ENCODE data around the gene BCR. TPM values are rescaled to one million over a fixed set of nuclear protein-coding genes. Genes with fewer than 3 reads are reported as not detected.

BCR gene
- total and polyA plus RNA-seq, 2 of the 13 experiments (the other 11 are each of a cell fraction or from before 2014, with no cell fraction given) = 19.9 to 33.6 TPM

DNA sequence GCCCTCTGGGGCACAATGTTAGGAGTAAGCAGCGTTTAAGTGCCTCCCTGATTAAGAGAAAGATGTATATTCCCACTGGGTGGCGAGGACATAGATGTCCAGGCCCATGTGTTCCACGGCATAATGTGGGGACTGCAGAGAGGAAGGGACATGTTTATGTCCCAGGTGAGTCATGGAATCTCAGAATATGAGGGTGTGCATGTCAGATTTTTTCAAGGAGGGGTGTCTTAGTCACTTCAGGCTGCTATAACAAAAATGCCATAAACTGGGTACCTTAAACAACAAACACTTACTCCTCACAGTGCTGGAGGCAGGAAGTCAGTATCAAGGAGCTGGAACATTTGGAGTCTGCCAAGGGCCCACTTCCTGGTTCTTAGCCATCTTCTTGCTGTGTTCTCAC, 55.1 kb downstream of the BCR start:
- peaks cover 6% of the 10 kb centered on the region; the same call in 1 of the 2 replicates for H4K20me1 ChIP-seq (ENCODE audit: insufficient read depth, low read length)
- peak; percentile 77 for TF ChIP-seq ZNF12 (CRISPR knock-in tag; IDR thresholded peaks at IDR 0.05)
- TF ChIP-seq ZNF441 (CRISPR knock-in tag; IDR thresholded peaks at IDR 0.05; ENCODE audit: borderline replicate concordance) = no peak
- peaks cover 19% of the 10 kb centered on the region for H3K4me1 ChIP-seq (ENCODE audit: insufficient read depth, low read length)
- H3K4me2 ChIP-seq (ENCODE audit: low read depth, low read length) = no peak overlapping the region
- FAIRE-seq = no peak
- no peak for DNase-seq (ENCODE audit: low spot score)
- H2AFZ ChIP-seq (ENCODE audit: low read length) = no peak overlapping the region
- no peak overlapping the region for H3K9ac ChIP-seq (ENCODE audit: insufficient read depth, low read depth, low read length)
- no peaks in the 10 kb centered on the region for H3K27me3 ChIP-seq (ENCODE audit: control insufficient read depth in 1 of 2, insufficient read depth in 2 of 2, low read length in 2 of 2)
- H3K4me3 ChIP-seq (replicated peaks in 1 of 3; ENCODE audit: insufficient read depth in 1 of 3, low read depth in 2 of 3, low read length in 3 of 3) = no peak overlapping the region
- H3K27ac ChIP-seq (ENCODE audit: extremely low read length, insufficient read depth, low read length) = no peak overlapping the region
- ChIA-PET POLR2A (no interaction called here), CTCF (ENCODE audit: low intra/inter-chr PET ratio, low total read pairs) (interaction anchor here (1.0 kb wide), 1 partner anchor 57 kb away, joined by 3 read pairs; no protein-coding TSS in a partner anchor)
- ATAC-seq = no peak
- intact Hi-C loops (cut with micrococcal nuclease; ENCODE audit: unreplicated experiment) = no loop called here
- no TSS peak for BruUV-seq (replicated peaks)
- H3K9me3 ChIP-seq (ENCODE audit: low read length) = no peaks in the 10 kb centered on the region
- peaks cover 4 to 40% of the 10 kb centered on the region in 2 experiments; a peak in 3 of 5 replicates for H3K36me3 ChIP-seq (replicated peaks in 1 of 2; ENCODE audit: control insufficient read depth in 1 of 2, insufficient read depth in 2 of 2, low read length in 2 of 2)
- H3K79me2 ChIP-seq (ENCODE audit: insufficient read depth, low read length) = peaks cover 77% of the 10 kb centered on the region
- in situ Hi-C loops (cut with HindIII; ENCODE audit: extremely low pct_ligation_motif_present, low pct_unique_long_range_greater_than_20kb) = no loop called here
- WGBS (ENCODE audit: low lambda C conversion rate) = 95% methylated on average over 3 of the region's 3 CpGs

- WGBS (ENCODE audit: low lambda C conversion rate) = 100% methylated on average over 3 of the region's 3 CpGs
- no peak for DNase-seq (ENCODE audit: low spot score)
- no peaks in the 10 kb centered on the region for H3K27me3 ChIP-seq (ENCODE audit: control insufficient read depth in 1 of 2, insufficient read depth in 2 of 2, low read length in 2 of 2)
- no peaks in the 10 kb centered on the region for H3K9me3 ChIP-seq (ENCODE audit: low read length)
- POLR2A ChIA-PET = no interaction called here
- H3K4me1 ChIP-seq (ENCODE audit: insufficient read depth, low read length) = peaks cover 19% of the 10 kb centered on the region
- no peak overlapping the region for H3K27ac ChIP-seq (ENCODE audit: extremely low read length, insufficient read depth, low read length)
- no peak overlapping the region for H3K4me3 ChIP-seq (replicated peaks in 1 of 3; ENCODE audit: insufficient read depth in 1 of 3, low read depth in 2 of 3, low read length in 3 of 3)
- intact Hi-C loops (cut with micrococcal nuclease; ENCODE audit: unreplicated experiment) = no loop called here
- peaks cover 6% of the 10 kb centered on the region; the same call in 1 of the 2 replicates for H4K20me1 ChIP-seq (ENCODE audit: insufficient read depth, low read length)
- peaks cover 78% of the 10 kb centered on the region for H3K79me2 ChIP-seq (ENCODE audit: insufficient read depth, low read length)
- CTCF ChIA-PET (ENCODE audit: low intra/inter-chr PET ratio, low total read pairs) = no interaction called here
- no peak overlapping the region for H3K4me2 ChIP-seq (ENCODE audit: low read depth, low read length)
- H3K9ac ChIP-seq (ENCODE audit: insufficient read depth, low read depth, low read length) = no peak overlapping the region
- no peak overlapping the region for H2AFZ ChIP-seq (ENCODE audit: low read length)
- peaks cover 4 to 36% of the 10 kb centered on the region in 2 experiments; a peak in 3 of 5 replicates for H3K36me3 ChIP-seq (replicated peaks in 1 of 2; ENCODE audit: control insufficient read depth in 1 of 2, insufficient read depth in 2 of 2, low read length in 2 of 2)
- BruUV-seq (replicated peaks) = no TSS peak
- in situ Hi-C loops (cut with HindIII; ENCODE audit: extremely low pct_ligation_motif_present, low pct_unique_long_range_greater_than_20kb) = no loop called here
- no peak for FAIRE-seq
- ATAC-seq = no peak
- peak; percentile 95 for TF ChIP-seq RBAK (CRISPR knock-in tag; IDR thresholded peaks at IDR 0.05)
- no peak for TF ChIP-seq PRDM4 (CRISPR knock-in tag; IDR thresholded peaks at IDR 0.05; ENCODE audit: borderline replicate concordance)
- TF ChIP-seq ZNF142 (CRISPR knock-in tag; IDR thresholded peaks at IDR 0.05) = no peak
- no peak for TF ChIP-seq E2F1 (CRISPR knock-in tag; IDR thresholded peaks at IDR 0.05)
- TF ChIP-seq ZNF12 (CRISPR knock-in tag; IDR thresholded peaks at IDR 0.05) = no peak
- TF ChIP-seq FOSL2 (CRISPR knock-in tag; IDR thresholded peaks at IDR 0.05) = no peak
Measured at GRCh38 chr22:23236026-23236425, 55.7 kb downstream of the BCR start.
